ENCODE results near the gene GPD2.
A peak's percentile ranks its signal among the peaks of the same experiment; 100 is the strongest.

Gene GPD2

GRCh38 chr2:156429211-156429610 is 7.0 kb upstream of the GPD2 start:
- no peak for ATAC-seq
- Mint-ChIP-seq H3K27ac (no peak overlapping the region), H3K9me3 (no peaks in the 10 kb centered on the region), H3K27me3 (no peaks in the 10 kb centered on the region), H3K4me1 (peaks cover 17% of the 10 kb centered on the region), H3K4me3 (no peak overlapping the region), H3K36me3 (no peaks in the 10 kb centered on the region)

DNA sequence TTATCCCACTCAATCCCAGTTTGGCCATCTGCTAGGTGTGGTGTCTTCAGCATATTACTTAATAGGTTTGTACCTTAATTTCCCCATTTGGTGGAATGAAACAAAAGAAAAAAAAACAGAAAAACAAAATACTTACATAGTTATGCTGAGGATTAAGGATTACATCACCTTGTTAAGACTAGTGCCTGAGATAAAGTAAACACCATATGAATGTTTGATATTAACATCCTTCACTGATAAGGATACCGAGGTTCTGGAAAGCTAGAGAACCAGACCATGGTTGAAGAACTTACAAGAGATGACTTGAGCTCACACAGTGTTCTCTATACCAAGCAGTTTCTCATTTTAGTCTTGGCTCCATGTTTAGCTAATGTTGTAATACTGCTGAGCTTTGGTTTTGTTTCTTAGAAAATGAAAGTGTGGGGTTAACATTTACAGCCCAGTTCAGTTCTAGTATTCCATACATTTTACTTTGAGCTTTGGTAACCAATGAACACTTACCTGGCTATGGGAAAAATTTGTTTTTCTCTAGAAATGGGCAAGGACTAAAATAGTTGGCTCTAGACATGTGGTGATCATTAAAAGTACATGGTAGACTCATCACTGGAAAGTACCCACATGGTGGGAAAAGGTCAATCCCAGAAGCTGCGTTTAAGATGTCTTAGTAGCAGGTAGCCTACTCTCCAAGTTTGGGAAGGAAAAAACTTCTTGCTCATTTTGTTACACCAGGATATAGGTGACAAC is 5.8 kb upstream of the GPD2 start:
- Mint-ChIP-seq H3K9me3 (no peaks in the 10 kb centered on the region), H3K27ac (peak overlapping the region; percentile 80), H3K27me3 (no peaks in the 10 kb centered on the region), H3K4me1 (peaks cover 17% of the 10 kb centered on the region), H3K4me3 (peak overlapping the region; percentile 12), H3K36me3 (no peaks in the 10 kb centered on the region)
- ATAC-seq: peak; percentile 21

DNA sequence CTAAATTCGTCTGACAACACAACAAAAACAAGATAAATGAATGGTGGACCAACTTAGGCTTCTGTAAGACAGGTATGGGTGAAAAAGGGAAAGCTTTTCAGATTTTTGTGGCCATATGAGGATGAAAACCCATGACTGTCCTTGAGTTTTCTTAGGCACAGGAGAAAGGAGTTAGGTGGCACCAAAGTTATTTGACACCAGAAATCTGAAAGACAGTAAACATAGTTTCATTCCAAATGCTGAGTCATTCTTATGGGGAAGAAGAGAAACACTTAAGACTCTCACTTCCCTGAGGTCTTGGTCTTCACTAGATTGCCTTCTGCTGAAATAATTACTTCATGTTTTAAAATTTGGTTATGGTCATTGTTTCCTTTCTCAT is 5.2 kb upstream of the GPD2 start:
- ATAC-seq: peak; percentile 62
- no peaks in the 10 kb centered on the region for H3K27me3 Mint-ChIP-seq
- H3K27ac Mint-ChIP-seq: peak overlapping the region; percentile 80
- H3K9me3 Mint-ChIP-seq: no peaks in the 10 kb centered on the region
- peaks cover 17% of the 10 kb centered on the region for H3K4me1 Mint-ChIP-seq
- peak overlapping the region; percentile 12 for H3K4me3 Mint-ChIP-seq
- H3K36me3 Mint-ChIP-seq: no peaks in the 10 kb centered on the region

GRCh38 chr2:156434461-156435291 is 1.5 kb upstream of the GPD2 start:
- Mint-ChIP-seq H3K36me3 (no peaks in the 10 kb centered on the region), H3K4me3 (peak overlapping the region; percentile 88), H3K9me3 (no peaks in the 10 kb centered on the region), H3K4me1 (peaks cover 37% of the 10 kb centered on the region), H3K27ac (peak overlapping the region; percentile 90), H3K27me3 (no peaks in the 10 kb centered on the region)
- ATAC-seq: no peak

- peak overlapping the region; percentile 90 for H3K27ac Mint-ChIP-seq
- H3K4me1 Mint-ChIP-seq: peaks cover 37% of the 10 kb centered on the region
- H3K4me3 Mint-ChIP-seq: peak overlapping the region; percentile 88
- peaks cover 6% of the 10 kb centered on the region for H3K36me3 Mint-ChIP-seq
- H3K9me3 Mint-ChIP-seq: no peaks in the 10 kb centered on the region
- no peaks in the 10 kb centered on the region for H3K27me3 Mint-ChIP-seq
- ATAC-seq: no peak
Measured at GRCh38 chr2:156435396-156435717, 822 bp upstream of the GPD2 start.

DNA sequence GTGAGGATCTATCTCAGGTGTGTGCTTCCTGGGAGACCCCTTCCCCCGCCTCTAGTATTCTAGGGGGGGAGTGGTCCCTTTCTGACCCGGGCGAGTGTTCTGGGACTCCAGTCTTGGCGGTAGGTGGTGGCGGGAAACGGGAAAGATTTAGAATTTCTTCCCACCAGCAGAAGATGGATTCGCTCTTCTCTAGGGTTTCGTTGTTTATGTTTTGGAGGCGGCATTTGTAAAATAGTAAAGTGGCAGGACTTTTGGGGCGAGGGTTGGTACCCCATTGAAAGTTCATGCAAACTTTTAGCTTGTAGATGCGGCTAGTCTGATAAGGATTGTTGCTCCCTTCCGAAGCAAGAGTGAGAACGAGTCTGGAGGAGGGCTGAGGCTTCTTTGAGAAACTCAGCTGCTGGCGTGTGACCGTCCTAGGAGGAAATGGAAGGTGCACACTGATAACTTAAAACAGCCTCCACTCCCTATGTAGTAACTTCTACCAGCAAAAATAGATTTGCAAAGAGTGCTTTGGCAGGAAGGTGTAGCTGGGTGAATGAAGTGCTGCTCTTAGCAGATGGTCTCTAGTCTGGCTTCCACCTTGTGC is 412 bp downstream of the GPD2 start:
- Mint-ChIP-seq H3K27ac (peak overlapping the region; percentile 90), H3K27me3 (no peaks in the 10 kb centered on the region)
- ATAC-seq: peak; percentile 44

GRCh38 chr2:156437272-156437930 is 1.2 kb downstream of the GPD2 start:
- peak overlapping the region; percentile 90 for H3K27ac Mint-ChIP-seq
- H3K9me3 Mint-ChIP-seq: no peaks in the 10 kb centered on the region
- no peaks in the 10 kb centered on the region for H3K27me3 Mint-ChIP-seq
- H3K4me3 Mint-ChIP-seq: peak overlapping the region; percentile 88
- H3K4me1 Mint-ChIP-seq: peaks cover 25% of the 10 kb centered on the region
- peaks cover 16% of the 10 kb centered on the region for H3K36me3 Mint-ChIP-seq
- ATAC-seq: no peak

More for the DNA sequence above, 412 bp downstream of the GPD2 start:
- Mint-ChIP-seq H3K36me3 (peaks cover 16% of the 10 kb centered on the region), H3K4me3 (peak overlapping the region; percentile 88), H3K4me1 (peaks cover 25% of the 10 kb centered on the region), H3K9me3 (no peaks in the 10 kb centered on the region)

GRCh38 chr2:156437931-156438410 is 1.8 kb downstream of the GPD2 start:
- no peak for ATAC-seq
- Mint-ChIP-seq H3K4me1 (peaks cover 25% of the 10 kb centered on the region), H3K36me3 (peaks cover 20% of the 10 kb centered on the region), H3K4me3 (peak overlapping the region; percentile 18), H3K9me3 (no peaks in the 10 kb centered on the region), H3K27ac (no peak overlapping the region), H3K27me3 (no peaks in the 10 kb centered on the region)

DNA sequence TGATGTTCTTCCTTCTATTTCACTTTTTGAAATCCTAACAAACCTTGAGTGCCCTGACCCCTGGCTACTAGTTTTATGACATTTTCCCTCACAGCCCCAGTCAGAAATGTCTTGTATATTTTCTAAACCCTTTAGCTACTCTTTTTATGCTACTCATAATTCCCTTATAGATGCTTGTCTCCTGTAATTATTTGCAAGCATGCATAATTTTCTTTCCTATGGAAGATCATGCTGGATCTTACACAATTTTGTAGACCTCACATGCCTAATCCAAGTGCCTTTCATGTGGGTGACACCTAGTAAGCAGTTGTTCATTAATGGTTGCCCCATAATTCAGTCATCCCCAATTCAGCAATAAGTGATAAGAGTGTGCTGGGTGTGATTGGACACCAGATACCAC is 6.9 kb downstream of the GPD2 start:
- Mint-ChIP-seq H3K36me3 (peaks cover 36% of the 10 kb centered on the region), H3K27ac (no peak overlapping the region), H3K4me3 (no peak overlapping the region), H3K9me3 (no peaks in the 10 kb centered on the region), H3K27me3 (no peaks in the 10 kb centered on the region), H3K4me1 (peaks cover 22% of the 10 kb centered on the region)
- no peak for ATAC-seq

DNA sequence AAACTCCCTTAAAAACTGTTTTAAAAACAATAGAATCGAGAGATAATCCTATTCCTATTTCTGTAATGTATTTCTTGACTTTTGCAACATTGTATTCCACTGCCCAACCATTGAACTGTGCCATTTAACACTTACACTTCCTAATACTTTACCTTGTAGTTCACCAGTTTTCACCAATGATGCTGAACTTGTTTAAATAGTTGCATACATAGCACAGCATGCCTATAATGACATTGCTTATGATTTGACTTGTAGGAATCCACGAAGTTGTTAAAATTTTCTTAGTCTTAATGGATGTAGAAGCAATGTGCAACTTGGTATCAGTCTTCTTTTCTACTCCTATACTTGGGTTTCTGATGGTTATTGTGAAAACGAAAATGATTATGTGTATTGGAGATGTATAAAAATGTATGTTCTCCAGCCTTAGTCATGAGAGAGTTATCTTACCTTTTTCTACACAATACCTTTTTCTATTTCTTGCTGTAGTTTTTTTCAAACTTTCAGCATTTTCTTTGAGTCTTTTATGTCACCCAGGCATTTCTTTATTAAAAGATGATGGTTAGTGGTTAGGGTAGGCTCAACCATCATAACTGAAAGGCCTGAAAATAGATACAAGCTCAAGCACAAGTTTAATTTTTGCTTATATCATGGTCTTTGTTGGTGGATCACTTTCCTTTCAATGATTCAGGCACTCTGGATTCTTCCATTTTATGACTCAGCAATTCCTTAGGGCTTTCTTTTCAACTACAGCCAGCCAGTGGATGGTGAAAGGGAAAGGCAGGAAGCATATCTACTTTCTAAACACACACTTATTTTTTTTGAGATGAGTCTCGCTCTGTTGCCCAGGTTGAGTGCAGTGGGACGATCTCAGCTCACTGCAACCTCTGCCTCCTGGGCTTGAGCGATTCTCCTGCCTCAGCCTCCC is 9.4 kb downstream of the GPD2 start:
- H3K4me3 Mint-ChIP-seq: no peak overlapping the region
- H3K36me3 Mint-ChIP-seq: peaks cover 44% of the 10 kb centered on the region
- ATAC-seq: no peak
- no peak overlapping the region for H3K27ac Mint-ChIP-seq
- H3K4me1 Mint-ChIP-seq: peaks cover 26% of the 10 kb centered on the region
- no peaks in the 10 kb centered on the region for H3K27me3 Mint-ChIP-seq
- no peaks in the 10 kb centered on the region for H3K9me3 Mint-ChIP-seq

GRCh38 chr2:156447761-156448160 is 11.6 kb downstream of the GPD2 start:
- no peaks in the 10 kb centered on the region for H3K27me3 Mint-ChIP-seq
- no peak overlapping the region for H3K27ac Mint-ChIP-seq
- peaks cover 40% of the 10 kb centered on the region for H3K36me3 Mint-ChIP-seq
- no peak overlapping the region for H3K4me3 Mint-ChIP-seq
- no peaks in the 10 kb centered on the region for H3K9me3 Mint-ChIP-seq
- peaks cover 32% of the 10 kb centered on the region for H3K4me1 Mint-ChIP-seq
- ATAC-seq: no peak

DNA sequence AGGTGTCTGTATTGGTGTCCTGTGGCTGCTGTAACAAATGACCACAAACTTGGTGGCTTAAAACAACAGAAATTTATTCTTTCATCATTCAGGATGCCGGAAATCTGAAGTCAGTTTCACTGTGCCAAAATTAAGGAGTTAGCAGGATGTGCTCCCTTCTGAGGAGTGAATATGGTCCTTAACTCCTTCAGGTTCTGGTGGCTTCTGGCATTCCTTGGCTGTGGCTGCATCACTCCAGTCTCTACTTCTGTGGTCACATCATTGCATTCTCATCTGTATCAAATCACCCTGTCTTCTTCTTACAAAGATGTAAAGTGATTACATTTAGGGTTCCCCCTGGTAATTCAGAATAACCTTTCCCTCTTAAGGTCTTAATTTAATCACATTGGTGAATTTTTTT is 12.6 kb downstream of the GPD2 start:
- Mint-ChIP-seq H3K27ac (no peak overlapping the region), H3K4me3 (no peak overlapping the region), H3K36me3 (peaks cover 46% of the 10 kb centered on the region), H3K9me3 (no peaks in the 10 kb centered on the region), H3K27me3 (no peaks in the 10 kb centered on the region), H3K4me1 (peaks cover 42% of the 10 kb centered on the region)
- ATAC-seq: no peak

- Mint-ChIP-seq H3K27ac (no peak overlapping the region), H3K4me3 (no peak overlapping the region), H3K4me1 (peaks cover 67% of the 10 kb centered on the region), H3K27me3 (no peaks in the 10 kb centered on the region), H3K9me3 (no peaks in the 10 kb centered on the region), H3K36me3 (peaks cover 37% of the 10 kb centered on the region)
- no peak for ATAC-seq
Measured at GRCh38 chr2:156452971-156453370, 16.8 kb downstream of the GPD2 start.

- H3K9me3 Mint-ChIP-seq: no peaks in the 10 kb centered on the region
- H3K4me1 Mint-ChIP-seq: peaks cover 61% of the 10 kb centered on the region
- H3K27me3 Mint-ChIP-seq: no peaks in the 10 kb centered on the region
- H3K4me3 Mint-ChIP-seq: no peak overlapping the region
- no peak for ATAC-seq
- no peak overlapping the region for H3K27ac Mint-ChIP-seq
- peaks cover 19% of the 10 kb centered on the region for H3K36me3 Mint-ChIP-seq
Measured at GRCh38 chr2:156455361-156455975, 19.3 kb downstream of the GPD2 start.

Measured in stimulated activated memory B cell treated with anti-CD40 and anti-IgM and Interleukin-4, amounts not matched to agents 10 μg/mL and 1 μg/mL and 100 μg/mL, for 72 hours (primary cell).